GM12892 (cell line): ENCODE results near the gene LRRC3C.

Experiments used
- POLR2A ChIP-seq: IDR thresholded peaks from 2 replicates; pipeline ENCODE4 v1.6.1; 2011; ENCODE audit warnings: low read depth, low read length, control low read depth
- POLR2AphosphoS5 ChIP-seq: IDR thresholded peaks from 2 replicates; pipeline ENCODE4 v1.6.1; 2011; ENCODE audit warnings: low read depth, low read length, control low read depth
- TAF1 ChIP-seq: IDR thresholded peaks from 2 replicates; pipeline ENCODE4 v1.6.1; 2011; ENCODE audit warnings: low read depth, mild to moderate bottlenecking, control low read depth, low read length, borderline replicate concordance

DNA sequence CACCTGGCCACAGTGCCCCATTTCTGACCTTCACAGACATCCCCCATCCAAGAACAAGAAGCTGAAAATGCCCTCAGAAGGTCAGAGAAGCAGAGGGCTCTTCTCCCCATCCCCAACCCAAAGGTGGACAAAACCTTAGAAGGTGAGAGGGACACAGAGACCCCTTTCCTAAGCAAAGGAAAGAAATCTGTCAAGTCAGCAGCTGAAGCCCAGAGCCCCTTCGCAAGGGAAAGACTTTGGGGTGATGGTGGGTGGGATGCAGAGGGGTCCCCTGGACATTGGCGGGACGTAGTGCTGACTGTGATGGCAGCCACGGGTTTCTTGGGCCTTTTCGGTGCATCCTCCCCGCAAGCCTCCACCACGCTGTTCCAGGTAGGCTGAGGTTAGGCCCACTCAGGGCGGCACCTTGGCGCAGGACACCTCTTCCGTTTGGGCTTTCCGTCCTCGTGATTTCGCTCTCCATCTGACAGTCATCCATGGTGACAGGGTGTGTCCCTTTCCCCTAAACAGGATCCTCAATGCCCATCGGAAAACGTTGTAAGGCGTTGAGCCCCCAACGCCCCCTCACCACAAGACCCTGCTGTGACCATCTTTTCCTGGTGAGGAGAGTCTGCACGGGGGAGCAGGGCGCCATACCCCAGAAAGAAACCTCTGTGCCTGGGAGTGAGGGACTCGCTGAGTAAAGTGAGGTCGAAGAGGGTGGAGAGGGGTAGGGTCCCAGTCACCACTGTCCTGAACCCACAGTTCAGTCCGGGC, 24.6 kb downstream of the LRRC3C start:
- TF ChIP-seq TAF1 (no peak), POLR2AphosphoS5 (no peak), POLR2A (no peak)
